Measurements from ENCODE around the gene PTPRG. TPM values are rescaled to one million over a fixed set of nuclear protein-coding genes. Genes with fewer than 3 reads are reported as not detected.
A peak's percentile ranks its signal among the peaks of the same experiment; 100 is the strongest.

The PTPRG gene
- total and polyA plus RNA-seq, 2 experiments from 2014 or later: 11.5 to 39.6 TPM

DNA sequence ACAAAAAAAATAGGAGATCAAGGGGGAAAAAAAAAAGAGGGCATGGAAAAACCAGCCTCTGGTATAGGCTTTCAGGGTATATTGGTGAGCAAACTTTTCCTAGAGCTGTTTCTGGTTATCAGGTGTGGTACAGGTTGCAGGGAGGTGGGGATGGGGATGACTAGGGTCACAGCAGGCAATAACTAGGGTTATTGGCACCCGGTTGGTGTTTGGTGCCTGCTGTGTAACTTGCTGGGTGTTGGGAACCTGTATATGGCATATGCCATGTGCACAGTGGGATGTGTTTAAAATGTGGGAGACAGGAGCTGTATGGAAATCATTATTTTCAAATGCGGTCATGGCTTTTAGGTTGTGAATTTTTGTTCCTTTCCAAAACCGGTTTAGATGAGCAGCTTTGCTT lies 119.2 kb downstream of the PTPRG start:
- Histone ChIP-seq H3K4me2 (ENCODE audit: unreplicated experiment) (no peak overlapping the region), H3K27me3 (replicated peaks; ENCODE audit: insufficient read depth) (no peaks in the 10 kb centered on the region), H3K36me3 (ENCODE audit: low read depth) (no peaks in the 10 kb centered on the region), H3K27ac (no peak overlapping the region), H2AFZ (no peak overlapping the region), H3F3A (ENCODE audit: insufficient read depth) (peaks cover 4% of the 10 kb centered on the region; the same call in 1 of the 2 replicates), H3K9ac (no peak overlapping the region), H3K9me2 (ENCODE audit: insufficient read depth) (no peaks in the 10 kb centered on the region), H3K4me3 (no peak overlapping the region), H3K79me2 (ENCODE audit: insufficient read depth) (peaks cover 58% of the 10 kb centered on the region), H3K9me3 (ENCODE audit: low read depth) (no peaks in the 10 kb centered on the region), H3K4me1 (ENCODE audit: insufficient read depth) (peaks cover 11% of the 10 kb centered on the region; the same call in 1 of the 2 replicates), H4K20me1 (ENCODE audit: insufficient read depth) (no peaks in the 10 kb centered on the region)
- 76 to 78% methylated on average over 3 of the region's 3 CpGs for WGBS, 2 experiments (ENCODE audit: low coverage in 1 of 2, low lambda C conversion rate in 2 of 2, missing lambda C conversion rate in 2 of 2)
- no peak for DNase-seq
- in situ Hi-C loops (cut with MboI): no loop called here
- TF ChIP-seq EZH2 (IDR thresholded peaks at IDR 0.05; ENCODE audit: insufficient read depth, poor library complexity, severe bottlenecking): no peak
- no peak for TF ChIP-seq EZH2phosphoT487 (IDR thresholded peaks at IDR 0.05; ENCODE audit: insufficient read depth, low read depth)

DNA sequence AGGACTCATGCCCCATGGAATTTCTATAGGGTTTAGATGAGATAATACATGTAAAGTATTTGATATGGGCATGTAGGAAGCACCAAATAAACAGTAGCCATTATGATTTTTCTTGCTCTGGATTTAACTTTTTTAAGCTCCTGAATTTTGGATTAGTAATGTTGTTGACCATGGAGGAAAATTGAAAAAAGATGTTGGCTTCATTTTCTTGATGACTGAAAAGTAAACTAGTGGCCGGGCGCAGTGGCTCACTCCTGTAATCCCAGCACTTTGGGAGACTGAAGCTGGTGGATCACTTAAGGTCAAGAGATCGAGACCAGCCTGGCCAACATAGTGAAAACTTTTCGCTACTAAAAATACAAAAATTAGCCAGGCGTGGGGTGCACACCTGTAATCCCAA lies 120.3 kb downstream of the PTPRG start:
- Histone ChIP-seq H3K36me3 (ENCODE audit: low read depth) (no peaks in the 10 kb centered on the region), H3K9ac (no peak overlapping the region), H3K79me2 (ENCODE audit: insufficient read depth) (peaks cover 56% of the 10 kb centered on the region), H4K20me1 (ENCODE audit: insufficient read depth) (no peaks in the 10 kb centered on the region), H3K27me3 (replicated peaks; ENCODE audit: insufficient read depth) (no peaks in the 10 kb centered on the region), H3K9me2 (ENCODE audit: insufficient read depth) (no peaks in the 10 kb centered on the region), H3K9me3 (ENCODE audit: low read depth) (no peaks in the 10 kb centered on the region), H3K27ac (no peak overlapping the region), H3K4me3 (no peak overlapping the region), H3F3A (ENCODE audit: insufficient read depth) (peaks cover 4% of the 10 kb centered on the region; the same call in 1 of the 2 replicates), H2AFZ (no peak overlapping the region), H3K4me2 (ENCODE audit: unreplicated experiment) (no peak overlapping the region), H3K4me1 (ENCODE audit: insufficient read depth) (peaks cover 11% of the 10 kb centered on the region; the same call in 1 of the 2 replicates)
- in situ Hi-C loops (cut with MboI): no loop called here
- 64 to 74% methylated on average over 4 to 5 of the region's 5 CpGs for WGBS, 2 experiments (ENCODE audit: low coverage in 1 of 2, low lambda C conversion rate in 2 of 2, missing lambda C conversion rate in 2 of 2)
- no peak for DNase-seq
- no peak for TF ChIP-seq EZH2phosphoT487 (IDR thresholded peaks at IDR 0.05; ENCODE audit: insufficient read depth, low read depth)
- no peak for TF ChIP-seq EZH2 (IDR thresholded peaks at IDR 0.05; ENCODE audit: insufficient read depth, poor library complexity, severe bottlenecking)

DNA sequence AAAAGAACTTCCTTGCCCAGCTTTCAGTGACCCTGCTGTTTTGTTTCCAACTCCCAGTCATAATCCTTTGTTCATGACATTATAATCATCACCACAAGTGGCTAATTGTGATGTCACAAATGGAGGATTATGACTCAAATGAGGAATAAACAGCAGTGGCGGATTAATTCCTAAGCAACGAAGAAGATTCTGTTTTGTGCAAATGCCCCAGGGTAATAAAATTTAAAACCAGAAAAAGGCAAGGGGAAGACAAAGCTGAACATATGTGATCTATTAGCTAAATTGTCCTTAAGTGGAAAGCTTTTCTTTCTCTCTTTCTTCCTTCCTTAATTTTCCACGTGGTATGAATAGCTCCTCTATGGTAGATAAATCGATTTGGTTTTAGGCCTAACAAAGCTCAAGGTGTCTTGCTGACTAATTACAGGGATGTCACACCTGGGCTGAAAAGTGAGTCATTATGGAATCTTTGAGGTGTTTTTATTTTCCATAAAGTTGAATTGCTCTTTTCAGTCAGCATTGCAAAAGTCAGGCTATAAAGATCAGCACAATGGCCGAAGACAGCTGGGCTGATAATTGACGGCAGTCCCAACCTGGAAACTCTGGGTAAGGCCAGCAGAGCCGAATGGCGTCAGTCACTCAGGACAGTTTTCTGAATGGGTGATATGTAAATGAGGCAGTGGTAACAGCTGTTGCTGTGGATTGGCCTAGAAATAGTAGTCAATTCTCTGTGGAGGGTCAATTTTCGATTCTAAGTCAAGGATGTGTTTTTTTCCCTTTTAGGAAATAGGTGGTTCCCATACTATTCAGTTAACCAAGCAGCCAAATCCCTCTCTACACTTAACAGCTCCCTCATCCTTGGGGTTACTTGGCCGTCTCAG lies 121.5 kb downstream of the PTPRG start:
- H3K4me2 ChIP-seq (ENCODE audit: unreplicated experiment): peak overlapping the region; percentile 2
- WGBS, 2 experiments (ENCODE audit: low coverage in 1 of 2, low lambda C conversion rate in 2 of 2, missing lambda C conversion rate in 2 of 2): 50 to 56% methylated on average over 10 of the region's 10 CpGs

DNA sequence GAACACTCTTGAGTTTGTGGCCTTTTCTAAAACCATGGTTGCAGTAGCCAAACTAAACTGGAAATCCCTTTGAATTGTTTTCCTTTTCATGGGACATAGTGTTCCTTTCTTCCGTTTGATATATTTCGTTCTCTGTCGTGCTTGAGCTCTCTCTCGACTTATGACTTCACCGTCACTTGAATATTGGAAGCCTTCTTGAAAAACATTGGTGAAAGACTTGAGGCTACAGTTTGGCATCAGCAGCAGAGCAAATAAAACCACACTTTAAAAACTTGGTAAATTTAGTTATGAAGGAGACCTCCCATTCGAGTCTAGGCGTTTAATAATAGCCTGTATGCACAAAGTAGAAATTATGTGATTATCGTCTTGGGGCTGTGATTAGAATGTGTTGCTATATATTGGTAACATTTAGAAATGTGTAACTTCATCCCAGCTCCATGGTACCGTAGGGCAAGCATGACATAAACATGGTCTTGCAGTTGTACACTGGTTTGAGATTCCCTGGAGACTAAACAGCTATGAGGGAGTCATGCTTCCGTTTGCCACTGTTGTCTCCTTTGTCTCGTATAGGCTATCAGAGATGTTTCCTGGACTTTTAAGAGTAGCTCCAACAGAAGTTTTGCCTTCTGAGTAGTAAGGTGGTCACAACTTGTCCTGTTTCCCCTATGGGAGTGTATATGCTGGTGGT lies 122.3 kb downstream of the PTPRG start:
- Histone ChIP-seq H3K79me2 (ENCODE audit: insufficient read depth) (peaks cover 60% of the 10 kb centered on the region), H2AFZ (no peak overlapping the region), H3K4me1 (ENCODE audit: insufficient read depth) (peaks cover 11% of the 10 kb centered on the region; the same call in 1 of the 2 replicates), H3K4me2 (ENCODE audit: unreplicated experiment) (no peak overlapping the region), H3F3A (ENCODE audit: insufficient read depth) (peaks cover 4% of the 10 kb centered on the region; the same call in 1 of the 2 replicates), H3K27me3 (replicated peaks; ENCODE audit: insufficient read depth) (no peaks in the 10 kb centered on the region), H3K9me3 (ENCODE audit: low read depth) (no peaks in the 10 kb centered on the region), H3K27ac (no peak overlapping the region), H3K36me3 (ENCODE audit: low read depth) (no peaks in the 10 kb centered on the region), H3K4me3 (no peak overlapping the region), H4K20me1 (ENCODE audit: insufficient read depth) (no peaks in the 10 kb centered on the region), H3K9me2 (ENCODE audit: insufficient read depth) (no peaks in the 10 kb centered on the region), H3K9ac (no peak overlapping the region)
- in situ Hi-C loops (cut with MboI): no loop called here
- 95 to 97% methylated on average over 11 of the region's 11 CpGs for WGBS, 2 experiments (ENCODE audit: low coverage in 1 of 2, low lambda C conversion rate in 2 of 2, missing lambda C conversion rate in 2 of 2)
- TF ChIP-seq EZH2 (IDR thresholded peaks at IDR 0.05; ENCODE audit: insufficient read depth, poor library complexity, severe bottlenecking) (no peak), EZH2phosphoT487 (IDR thresholded peaks at IDR 0.05; ENCODE audit: insufficient read depth, low read depth) (no peak)
- DNase-seq: no peak

More for the DNA sequence above, 121.5 kb downstream of the PTPRG start:
- in situ Hi-C loops (cut with MboI): no loop called here
- no peaks in the 10 kb centered on the region for H3K27me3 ChIP-seq (replicated peaks; ENCODE audit: insufficient read depth)
- no peaks in the 10 kb centered on the region for H3K36me3 ChIP-seq (ENCODE audit: low read depth)
- H3K4me1 ChIP-seq (ENCODE audit: insufficient read depth): peaks cover 11% of the 10 kb centered on the region; the same call in 1 of the 2 replicates
- no peak overlapping the region for H2AFZ ChIP-seq
- no peak overlapping the region for H3K4me3 ChIP-seq
- DNase-seq: peak; percentile 76
- no peaks in the 10 kb centered on the region for H3K9me3 ChIP-seq (ENCODE audit: low read depth)
- peak overlapping the region; percentile 5; the same call in 1 of the 2 replicates for H3K27ac ChIP-seq
- no peaks in the 10 kb centered on the region for H3K9me2 ChIP-seq (ENCODE audit: insufficient read depth)
- peaks cover 64% of the 10 kb centered on the region for H3K79me2 ChIP-seq (ENCODE audit: insufficient read depth)
- H3K9ac ChIP-seq: no peak overlapping the region
- no peak for TF ChIP-seq EZH2phosphoT487 (IDR thresholded peaks at IDR 0.05; ENCODE audit: insufficient read depth, low read depth)
- TF ChIP-seq EZH2 (IDR thresholded peaks at IDR 0.05; ENCODE audit: insufficient read depth, poor library complexity, severe bottlenecking): no peak
- H3F3A ChIP-seq (ENCODE audit: insufficient read depth): peaks cover 4% of the 10 kb centered on the region; the same call in 1 of the 2 replicates
- no peaks in the 10 kb centered on the region for H4K20me1 ChIP-seq (ENCODE audit: insufficient read depth)

Measured in GM23248 (cell line).